Stimulated activated naive CD8-positive, alpha-beta T cell treated with anti-CD3 and anti-CD28 coated beads, Interleukin-15, amount 100 ng/mL, for 72 hours (primary cell): ENCODE data around the gene VAMP4.
"Not testable (repeated sequence)": the region's sequence is repeated elsewhere in the genome, so short reads cannot be mapped to it uniquely, and the experiment has no call there.

Experiments
- ATAC-seq: fragments of 150-1000 bp; cut with Tn5 transposase; 2 replicates; pipeline ENCODE4 v1.10.0; 2021; ENCODE audit warnings: mild to moderate bottlenecking, moderate library complexity
- DNase-seq, 2 donors: peaks; one replicate each; pipeline ENCODE4 v3.0.0; 2021 to 2022
- H3K27ac Mint-ChIP-seq, 2 donors: one replicate each; pipeline ENCODE4 v1.8.0; 2022; ENCODE audit warnings: mild to moderate bottlenecking in 2 of 2, mixed read lengths in 2 of 2, moderate library complexity in 2 of 2
- H3K27me3 Mint-ChIP-seq: one replicate; pipeline ENCODE4 v1.8.0; 2022; ENCODE audit warnings: mixed read lengths
- H3K4me1 Mint-ChIP-seq: one replicate; pipeline ENCODE4 v1.8.0; 2022; ENCODE audit warnings: mild to moderate bottlenecking, mixed read lengths
- H3K4me3 Mint-ChIP-seq, 2 donors: one replicate each; pipeline ENCODE4 v1.8.0; 2022; ENCODE audit warnings: mild to moderate bottlenecking in 2 of 2, mixed read lengths in 2 of 2, moderate library complexity in 1 of 2
- H3K9me3 Mint-ChIP-seq, 2 donors: one replicate each; pipeline ENCODE4 v1.8.0; 2022; ENCODE audit warnings: mixed read lengths in 2 of 2

Gene VAMP4

GRCh38 chr1:171738911-171739310 is 3.0 kb downstream of the VAMP4 start:
- H3K4me3 Mint-ChIP-seq, result peak overlapping the region; percentile 67 to 99
- H3K27ac Mint-ChIP-seq, result peak overlapping the region; percentile 65 to 77
- H3K9me3 Mint-ChIP-seq, result no peaks in the 10 kb centered on the region
- ATAC-seq, result no peak
- DNase-seq, result no peak
- H3K27me3 Mint-ChIP-seq, result no peaks in the 10 kb centered on the region
- H3K4me1 Mint-ChIP-seq, result peaks cover 41% of the 10 kb centered on the region

GRCh38 chr1:171736196-171736595 is 5.7 kb downstream of the VAMP4 start:
- Mint-ChIP-seq H3K27ac (no peak overlapping the region), H3K4me1 (peaks cover 28% of the 10 kb centered on the region)

GRCh38 chr1:171730052-171730451 is 11.8 kb downstream of the VAMP4 start:
- peaks cover 15% of the 10 kb centered on the region for H3K4me1 Mint-ChIP-seq
- H3K27ac Mint-ChIP-seq, result peak overlapping the region in 1 of 2 donors; percentile 2
- H3K9me3 Mint-ChIP-seq, result no peaks in the 10 kb centered on the region
- H3K4me3 Mint-ChIP-seq, result no peak overlapping the region
- DNase-seq (no peak), ATAC-seq (no peak)
- no peaks in the 10 kb centered on the region for H3K27me3 Mint-ChIP-seq

More at GRCh38 chr1:171736196-171736595, 5.7 kb downstream of the VAMP4 start:
- DNase-seq (no peak), ATAC-seq (no peak)
- H3K27me3 Mint-ChIP-seq, result no peaks in the 10 kb centered on the region
- H3K9me3 Mint-ChIP-seq, result no peaks in the 10 kb centered on the region
- no peak overlapping the region for H3K4me3 Mint-ChIP-seq

- peaks cover 0 to 8% of the 10 kb centered on the region in 2 donors for H3K9me3 Mint-ChIP-seq
- ATAC-seq, result no peak
- DNase-seq, result no peak
- no peak overlapping the region for H3K4me3 Mint-ChIP-seq
- H3K27ac Mint-ChIP-seq, result no peak overlapping the region
- no peaks in the 10 kb centered on the region for H3K27me3 Mint-ChIP-seq
- H3K4me1 Mint-ChIP-seq, result peaks cover 15% of the 10 kb centered on the region
Measured at GRCh38 chr1:171727778-171728177, 14.1 kb downstream of the VAMP4 start.

GRCh38 chr1:171723180-171723579 is 18.7 kb downstream of the VAMP4 start:
- H3K27ac Mint-ChIP-seq, DNase-seq, H3K27me3 Mint-ChIP-seq, H3K4me3 Mint-ChIP-seq, ATAC-seq: not testable (repeated sequence)
- peaks cover 13% of the 10 kb centered on the region for H3K4me1 Mint-ChIP-seq
- H3K9me3 Mint-ChIP-seq, result peaks cover 0 to 15% of the 10 kb centered on the region in 2 donors

- Mint-ChIP-seq H3K27ac (no peak overlapping the region), H3K4me3 (no peak overlapping the region), H3K4me1 (peaks cover 13% of the 10 kb centered on the region), H3K9me3 (peaks cover 0 to 15% of the 10 kb centered on the region in 2 donors), H3K27me3 (no peaks in the 10 kb centered on the region)
- ATAC-seq (no peak), DNase-seq (no peak)
Measured at GRCh38 chr1:171718848-171719247, 23.0 kb downstream of the VAMP4 start.

- Mint-ChIP-seq H3K4me1 (peaks cover 13% of the 10 kb centered on the region), H3K27me3 (no peaks in the 10 kb centered on the region), H3K9me3 (peaks cover 0 to 11% of the 10 kb centered on the region in 2 donors), H3K27ac (no peak overlapping the region), H3K4me3 (no peak overlapping the region)
- ATAC-seq, result no peak
- no peak for DNase-seq
Measured at GRCh38 chr1:171718216-171718615, 23.6 kb downstream of the VAMP4 start.

- no peak for ATAC-seq
- DNase-seq, result no peak
- no peak overlapping the region for H3K4me3 Mint-ChIP-seq
- H3K4me1 Mint-ChIP-seq, result peaks cover 13% of the 10 kb centered on the region
- peaks cover 0 to 4% of the 10 kb centered on the region in 2 donors for H3K9me3 Mint-ChIP-seq
- no peaks in the 10 kb centered on the region for H3K27me3 Mint-ChIP-seq
- no peak overlapping the region for H3K27ac Mint-ChIP-seq
Measured at GRCh38 chr1:171717062-171717718, 24.7 kb downstream of the VAMP4 start.

GRCh38 chr1:171716616-171717015 is 25.2 kb downstream of the VAMP4 start:
- ATAC-seq, result no peak
- H3K9me3 Mint-ChIP-seq, result peaks cover 0 to 4% of the 10 kb centered on the region in 2 donors

GRCh38 chr1:171715813-171716251 is 26.0 kb downstream of the VAMP4 start:
- no peak for DNase-seq
- no peak overlapping the region for H3K4me3 Mint-ChIP-seq

More at GRCh38 chr1:171716616-171717015, 25.2 kb downstream of the VAMP4 start:
- no peak for DNase-seq
- H3K4me3 Mint-ChIP-seq, result no peak overlapping the region
- no peak overlapping the region for H3K27ac Mint-ChIP-seq
- H3K4me1 Mint-ChIP-seq, result peaks cover 13% of the 10 kb centered on the region
- H3K27me3 Mint-ChIP-seq, result no peaks in the 10 kb centered on the region

GRCh38 chr1:171712341-171712740 is 29.5 kb downstream of the VAMP4 start:
- H3K4me3 Mint-ChIP-seq, result no peak overlapping the region
- DNase-seq, result no peak
- H3K27me3 Mint-ChIP-seq, result no peaks in the 10 kb centered on the region
- H3K27ac Mint-ChIP-seq, result no peak overlapping the region
- H3K9me3 Mint-ChIP-seq, result no peaks in the 10 kb centered on the region
- no peaks in the 10 kb centered on the region for H3K4me1 Mint-ChIP-seq
- no peak for ATAC-seq

More at GRCh38 chr1:171715813-171716251, 26.0 kb downstream of the VAMP4 start:
- no peak for ATAC-seq
- Mint-ChIP-seq H3K4me1 (peaks cover 9% of the 10 kb centered on the region), H3K9me3 (peaks cover 0 to under 1% of the 10 kb centered on the region in 2 donors), H3K27ac (no peak overlapping the region), H3K27me3 (no peaks in the 10 kb centered on the region)

GRCh38 chr1:171711643-171712042 is 30.2 kb downstream of the VAMP4 start:
- Mint-ChIP-seq H3K4me1 (no peaks in the 10 kb centered on the region), H3K9me3 (no peaks in the 10 kb centered on the region), H3K27me3 (no peaks in the 10 kb centered on the region), H3K27ac (no peak overlapping the region), H3K4me3 (no peak overlapping the region)
- DNase-seq, result no peak
- ATAC-seq, result no peak

GRCh38 chr1:171707583-171707982 is 34.3 kb downstream of the VAMP4 start:
- H3K9me3 Mint-ChIP-seq, result no peaks in the 10 kb centered on the region
- no peaks in the 10 kb centered on the region for H3K27me3 Mint-ChIP-seq
- ATAC-seq (no peak), DNase-seq (no peak)
- no peak overlapping the region for H3K4me3 Mint-ChIP-seq
- H3K4me1 Mint-ChIP-seq, result no peaks in the 10 kb centered on the region
- H3K27ac Mint-ChIP-seq, result no peak overlapping the region

GRCh38 chr1:171702598-171702997 is 39.3 kb downstream of the VAMP4 start:
- Mint-ChIP-seq H3K9me3 (peaks cover under 1 to 1% of the 10 kb centered on the region in 2 donors), H3K4me1 (no peaks in the 10 kb centered on the region), H3K27me3 (no peaks in the 10 kb centered on the region), H3K27ac (no peak overlapping the region), H3K4me3 (no peak overlapping the region)
- no peak for DNase-seq
- no peak for ATAC-seq

- H3K4me1 Mint-ChIP-seq, result no peaks in the 10 kb centered on the region
- no peak overlapping the region for H3K27ac Mint-ChIP-seq
- no peak for ATAC-seq
- no peaks in the 10 kb centered on the region for H3K27me3 Mint-ChIP-seq
- H3K4me3 Mint-ChIP-seq, result no peak overlapping the region
- H3K9me3 Mint-ChIP-seq, result peaks cover 16 to 17% of the 10 kb centered on the region in 2 donors
- DNase-seq, result no peak
Measured at GRCh38 chr1:171699531-171699930, 42.3 kb downstream of the VAMP4 start.

GRCh38 chr1:171695772-171696171 is 46.1 kb downstream of the VAMP4 start:
- H3K9me3 Mint-ChIP-seq, result peaks cover 26 to 27% of the 10 kb centered on the region in 2 donors
- not testable (repeated sequence) for H3K4me1 Mint-ChIP-seq, H3K27me3 Mint-ChIP-seq, DNase-seq, H3K4me3 Mint-ChIP-seq, ATAC-seq, H3K27ac Mint-ChIP-seq

- peaks cover 28 to 29% of the 10 kb centered on the region in 2 donors for H3K9me3 Mint-ChIP-seq
- not testable (repeated sequence) for ATAC-seq, H3K4me3 Mint-ChIP-seq, H3K27ac Mint-ChIP-seq, H3K4me1 Mint-ChIP-seq, H3K27me3 Mint-ChIP-seq, DNase-seq
Measured at GRCh38 chr1:171693541-171693940, 48.3 kb downstream of the VAMP4 start.
